Smooth muscle cell of the brain vasculature (primary cell): ENCODE data around the gene ORMDL2.
A peak's percentile ranks its signal among the peaks of the same experiment; 100 is the strongest.
"Not testable (repeated sequence)": the region's sequence is repeated elsewhere in the genome, so short reads cannot be mapped to it uniquely, and the experiment has no call there.

Source experiments
- DNase-seq: peaks from one replicate; pipeline ENCODE4 v3.0.0-alpha.2; 2012; ENCODE audit warnings: low read depth, low spot score

ORMDL2 gene

DNA sequence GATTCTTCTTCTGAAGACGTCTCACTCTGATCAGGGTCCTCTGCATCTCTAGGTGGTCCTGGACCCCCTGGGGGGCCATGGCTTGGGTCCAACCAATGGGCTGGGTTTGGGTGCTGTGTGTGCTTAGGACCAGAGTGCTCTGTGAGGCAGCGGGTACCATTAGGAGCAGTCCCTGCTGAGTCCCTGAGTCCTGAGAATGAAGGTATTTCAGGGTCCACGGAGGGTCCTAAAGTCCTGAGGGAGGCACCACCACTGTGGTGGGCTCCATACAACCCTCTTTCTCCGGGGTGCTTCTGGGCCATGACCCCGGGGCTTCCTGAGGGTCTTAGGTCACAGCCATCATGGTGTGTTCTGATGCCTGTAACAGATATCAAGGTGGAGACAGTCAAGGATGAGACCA lies 10.5 kb downstream of the ORMDL2 start:
- no peak for DNase-seq

DNA sequence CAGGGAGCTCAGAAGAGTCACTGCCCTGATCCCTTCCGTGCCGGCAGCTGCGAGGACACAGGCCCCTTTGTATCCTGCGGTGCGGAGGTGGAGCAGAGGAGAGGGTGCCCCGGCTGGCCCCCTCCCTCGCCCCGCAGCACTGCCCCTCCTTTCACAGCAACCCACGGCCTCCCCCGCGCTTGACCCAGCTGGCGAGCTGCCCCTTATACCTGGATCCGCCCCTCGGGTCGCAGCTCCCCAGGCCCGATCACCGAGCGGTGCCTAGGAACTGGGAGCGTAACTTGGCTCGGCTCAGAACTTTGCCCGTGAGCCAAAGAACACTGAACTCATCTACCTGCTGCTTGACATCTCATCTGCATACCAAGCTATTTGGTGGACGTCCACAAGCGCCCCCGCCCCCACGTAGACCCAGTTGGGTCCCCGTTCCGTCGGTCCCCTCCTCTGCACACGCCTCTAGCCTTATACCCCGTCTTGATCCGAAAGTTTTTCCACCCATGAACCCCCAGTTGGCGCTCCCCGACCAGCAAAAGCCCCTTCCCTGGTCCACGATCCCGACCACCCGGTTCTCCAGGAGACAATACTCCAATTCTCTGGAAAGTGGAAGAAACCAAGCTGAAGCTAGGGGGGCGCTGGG lies 12.2 kb downstream of the ORMDL2 start:
- DNase-seq = no peak

DNA sequence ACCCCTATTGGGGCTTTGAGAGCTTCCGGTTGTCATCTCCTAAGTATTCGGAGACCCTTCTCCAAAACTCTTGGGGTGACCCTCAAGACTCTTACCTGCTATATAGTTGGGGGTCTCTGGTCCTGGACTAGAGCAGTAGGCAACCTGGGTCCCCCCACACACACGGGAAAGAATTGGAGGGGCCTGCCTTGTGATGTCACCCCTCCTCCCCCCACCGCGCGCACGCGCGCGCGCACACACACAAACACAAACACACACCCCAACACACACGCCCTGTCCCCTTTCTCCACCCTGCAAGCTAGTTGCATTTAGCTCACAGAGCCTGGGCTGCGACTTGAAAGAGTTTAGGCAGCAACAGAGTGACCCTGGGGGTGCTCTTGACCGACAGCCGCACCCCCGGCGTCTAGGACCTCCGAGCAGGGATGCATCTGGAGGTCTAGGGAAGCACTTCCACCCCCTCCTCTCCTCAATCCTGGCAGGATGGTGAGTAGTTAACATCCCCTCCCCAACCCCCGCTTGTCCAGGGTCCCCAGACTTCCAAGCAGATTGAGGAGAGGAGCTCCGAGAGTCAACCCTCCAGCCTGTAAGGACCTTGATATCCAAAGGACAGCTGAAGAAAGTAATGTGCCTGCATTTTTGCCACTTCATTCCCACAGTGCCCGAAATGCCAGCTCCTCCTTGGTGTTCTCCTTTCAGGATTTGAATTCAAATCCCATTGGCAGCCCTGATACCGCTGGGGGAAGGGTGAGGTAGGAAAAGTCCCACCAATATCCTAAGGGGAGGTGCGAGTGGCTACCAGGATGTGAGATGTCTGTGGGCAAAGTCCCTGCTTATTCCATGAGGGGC lies 13.0 kb downstream of the ORMDL2 start:
- no peak for DNase-seq

DNA sequence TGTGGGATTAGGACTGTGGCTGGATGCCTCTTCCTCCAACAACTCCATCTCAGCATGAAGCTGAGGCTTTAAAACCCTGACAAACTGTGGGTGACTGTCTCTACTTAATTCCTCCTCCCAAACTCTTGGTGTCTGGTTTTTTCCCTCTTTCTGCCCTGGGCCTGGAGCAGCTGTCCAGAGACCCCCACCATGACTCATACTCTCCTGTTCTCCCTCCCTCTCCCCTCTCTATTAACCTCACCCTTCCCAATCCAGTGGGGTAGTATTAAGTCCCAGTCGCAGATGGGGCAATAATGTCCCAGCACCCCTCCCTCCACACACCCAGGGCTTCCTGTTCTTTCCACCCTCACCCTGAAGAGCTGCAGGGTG lies 13.6 kb downstream of the ORMDL2 start:
- no peak for DNase-seq

DNA sequence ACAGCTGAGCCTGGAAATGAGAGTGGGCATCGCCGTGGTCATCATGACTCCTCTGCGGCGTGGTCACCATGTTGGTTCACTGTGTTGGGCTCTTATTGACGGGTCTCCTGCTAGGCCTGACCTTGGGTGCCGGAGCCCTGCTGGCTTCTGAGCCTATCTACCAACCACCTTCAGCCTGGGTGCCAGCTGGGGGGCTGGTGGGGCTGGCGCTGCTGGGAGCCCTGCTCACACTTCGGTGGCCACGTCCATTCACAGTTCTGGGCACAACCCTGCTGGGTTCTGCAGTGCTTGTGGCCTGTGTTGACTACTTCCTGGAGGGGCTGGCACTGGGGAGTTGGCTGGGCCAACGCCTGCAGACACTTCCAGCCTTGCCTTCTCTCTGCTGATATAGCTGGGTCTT lies 15.2 kb downstream of the ORMDL2 start:
- no peak for DNase-seq

DNA sequence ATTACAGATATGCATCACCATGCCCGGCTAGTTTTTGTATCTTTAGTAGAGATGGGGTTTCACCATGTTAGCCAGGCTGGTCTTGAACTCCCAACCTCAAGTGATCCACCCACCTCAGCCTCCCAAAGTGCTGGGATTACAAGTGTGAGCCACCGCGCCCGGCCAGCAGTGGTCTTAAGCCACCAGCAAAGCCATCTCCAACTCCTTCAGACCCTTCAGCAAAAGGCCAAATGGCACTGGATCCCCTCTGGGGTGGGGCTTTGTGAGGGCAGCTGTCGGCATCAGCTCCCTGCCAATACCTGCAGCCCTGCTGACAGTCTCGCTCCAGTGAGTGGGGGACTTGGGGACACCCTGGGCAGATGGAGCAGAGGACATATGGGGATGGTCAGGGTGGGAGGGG lies 16.6 kb downstream of the ORMDL2 start:
- not testable (repeated sequence) for DNase-seq

DNA sequence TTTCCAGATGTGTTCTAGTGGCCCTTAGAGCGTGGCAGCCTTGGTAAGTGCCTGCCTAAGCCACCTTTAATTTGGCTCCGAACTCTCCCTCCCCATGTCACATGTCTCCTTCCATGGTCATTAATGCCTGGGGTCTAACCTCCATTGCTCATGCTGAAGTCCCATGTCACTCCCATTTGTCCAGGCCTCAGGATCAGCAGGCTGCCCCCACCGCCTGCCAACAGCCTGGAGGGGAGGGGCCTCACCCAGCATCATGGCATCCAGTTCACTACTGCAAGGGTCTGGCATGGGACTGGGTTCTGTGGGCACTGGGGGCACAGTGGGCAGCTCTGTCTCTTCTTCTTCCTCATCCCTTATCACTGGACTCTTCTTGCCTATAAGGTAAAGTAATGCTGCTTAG lies 20.5 kb downstream of the ORMDL2 start:
- DNase-seq = no peak

DNA sequence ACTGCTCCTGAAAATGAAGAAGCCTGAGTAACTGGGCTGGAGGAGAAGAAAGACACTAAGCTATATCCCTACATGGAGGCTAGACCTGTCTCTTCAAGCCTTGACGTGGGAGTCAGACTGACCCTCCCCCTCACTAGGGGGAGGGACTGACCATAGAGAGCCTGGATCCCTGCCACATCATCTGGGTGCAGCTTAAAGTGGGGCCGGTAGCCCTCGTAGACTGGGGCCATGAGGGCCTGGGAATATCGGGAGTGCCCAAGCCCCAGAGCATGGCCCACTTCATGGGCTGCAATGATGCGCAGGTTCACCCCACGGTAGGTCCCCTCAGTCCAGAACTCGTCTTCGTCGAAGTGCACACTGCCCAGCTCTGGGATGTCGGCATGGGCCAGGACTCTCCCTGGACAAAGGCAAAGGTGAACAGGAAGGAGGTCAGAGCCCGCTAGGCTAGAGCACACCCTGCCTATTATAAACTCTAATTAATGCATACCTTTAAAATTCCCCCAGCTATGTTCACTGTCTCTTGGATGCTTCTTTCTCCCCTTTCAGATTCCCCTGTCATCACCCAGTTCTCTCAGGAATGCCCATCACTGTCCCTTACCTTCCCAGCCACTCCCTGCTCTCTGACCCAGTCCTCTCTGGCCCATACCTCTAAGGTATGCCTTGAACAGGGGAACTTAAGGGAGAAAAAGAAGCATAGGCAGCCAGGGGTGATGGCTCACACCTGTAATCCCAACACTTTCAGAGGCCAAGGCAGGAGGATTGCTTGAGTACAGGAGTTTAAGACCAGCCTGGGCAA lies 21.7 kb downstream of the ORMDL2 start:
- DNase-seq = no peak

DNA sequence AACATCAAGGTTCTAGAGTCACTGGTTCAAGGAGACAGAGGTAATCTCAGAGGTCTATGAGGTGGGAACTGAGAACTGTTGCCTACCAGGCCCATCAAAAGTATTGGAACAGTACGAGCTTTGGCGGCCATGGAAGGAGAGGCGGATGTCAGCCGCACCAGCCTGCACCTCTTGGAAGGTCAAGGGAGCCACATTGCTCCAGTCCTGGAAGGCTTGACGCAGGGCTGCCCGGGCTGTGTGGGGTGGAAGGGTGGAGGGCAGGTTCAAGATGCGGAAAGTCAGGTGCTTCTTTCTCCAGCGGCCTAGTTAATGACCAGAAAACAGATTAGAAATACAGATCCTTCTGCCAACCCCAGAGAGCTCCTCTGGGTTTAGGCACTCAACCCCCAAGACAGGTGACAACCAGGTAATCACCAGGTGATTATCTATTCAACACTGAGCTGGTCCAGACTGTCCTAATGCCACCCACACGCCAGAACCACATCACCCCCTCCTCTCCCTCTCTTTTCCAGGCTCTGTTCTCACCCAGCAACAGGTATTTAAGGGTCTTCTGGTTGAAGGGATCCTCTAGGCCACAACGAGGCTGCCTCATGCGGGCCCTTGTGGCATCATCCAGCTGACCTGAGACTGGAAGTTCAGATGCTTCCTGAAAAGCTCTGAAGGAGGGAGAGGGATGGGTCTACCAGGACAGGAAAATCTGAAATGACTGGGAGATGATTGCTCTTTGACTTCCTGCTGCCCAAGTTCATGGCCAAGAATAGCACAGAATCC lies 22.9 kb downstream of the ORMDL2 start:
- no peak for DNase-seq

DNA sequence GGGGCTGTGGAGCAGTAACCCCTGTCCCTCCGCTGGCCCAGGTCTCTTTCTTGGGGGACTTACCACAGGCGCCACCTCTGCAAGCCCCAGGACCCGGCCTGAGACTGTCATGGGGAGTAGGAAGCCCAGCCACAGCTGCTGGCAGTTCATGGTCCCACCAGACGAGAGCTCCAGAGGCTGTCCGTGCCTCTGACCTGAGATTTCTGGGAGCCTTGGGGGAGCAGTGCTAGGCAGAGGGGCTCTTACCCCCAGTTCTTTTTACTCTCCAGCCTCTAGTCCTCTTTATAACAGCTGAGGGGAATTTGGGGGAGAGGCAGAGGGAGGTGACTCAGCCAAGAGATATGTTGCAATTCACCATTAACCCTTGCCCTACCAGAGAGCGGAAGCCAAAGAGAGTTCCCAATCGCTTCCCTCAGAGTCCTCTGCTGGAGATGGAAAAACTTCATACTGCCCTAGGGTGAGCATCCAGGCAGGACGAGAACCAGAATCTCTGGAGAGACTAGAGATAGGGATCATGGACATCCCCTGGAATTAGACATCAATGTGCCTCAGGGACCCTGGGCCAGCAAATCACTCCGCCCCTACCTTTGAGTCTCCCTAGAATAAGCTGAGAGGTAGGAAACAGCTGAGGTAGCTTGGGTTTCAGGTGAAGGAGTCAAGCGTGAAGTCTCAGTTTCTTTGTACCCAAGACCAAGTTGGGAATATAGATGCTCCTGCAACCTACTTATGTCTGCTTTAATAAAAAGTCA lies 25.0 kb downstream of the ORMDL2 start, which contains the start of gene MMP19:
TSS of gene MMP19 (minus strand) at position 256 of the 749 bp plus-strand sequence. CDS start at position 150, 106 bp downstream.
- no peak for DNase-seq

DNA sequence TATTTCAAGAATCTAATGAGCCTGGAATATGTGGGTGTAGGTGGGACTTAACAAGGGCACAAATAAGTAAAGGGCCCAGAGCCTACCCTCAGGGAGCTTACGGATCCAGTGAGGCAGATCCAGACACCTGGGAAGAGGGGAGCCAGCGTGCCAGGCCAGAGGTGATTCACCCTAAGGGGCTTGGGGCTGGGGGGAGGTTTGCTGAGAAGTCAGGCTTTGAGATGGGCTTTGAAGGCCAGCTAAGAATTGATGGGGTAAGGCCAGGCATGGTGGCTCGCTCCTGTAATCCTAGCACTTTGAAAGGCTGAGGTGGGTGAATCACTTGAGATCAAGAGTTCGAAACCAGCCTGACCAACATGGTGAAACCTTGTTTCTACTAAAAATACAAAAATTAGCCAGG lies 25.6 kb downstream of the ORMDL2 start:
- no peak for DNase-seq

DNA sequence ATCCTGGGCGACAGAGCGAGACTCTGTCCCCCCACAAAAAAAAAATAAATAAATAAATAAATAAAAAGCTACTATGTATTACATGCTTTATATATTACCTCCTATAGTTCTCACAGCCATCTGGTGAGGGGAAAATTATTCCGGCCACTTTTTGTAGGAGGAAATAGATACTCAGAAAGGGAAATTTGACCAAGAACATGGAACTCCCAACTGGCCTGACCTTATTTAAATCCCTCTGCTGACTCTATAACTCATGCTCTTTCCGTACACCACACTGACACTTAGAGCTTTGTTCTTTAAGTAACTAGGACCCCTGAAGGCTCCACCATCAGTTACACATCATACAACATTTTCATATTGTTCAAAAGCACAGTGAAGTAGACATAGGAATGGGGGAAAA lies 27.1 kb downstream of the ORMDL2 start:
- DNase-seq = no peak

DNA sequence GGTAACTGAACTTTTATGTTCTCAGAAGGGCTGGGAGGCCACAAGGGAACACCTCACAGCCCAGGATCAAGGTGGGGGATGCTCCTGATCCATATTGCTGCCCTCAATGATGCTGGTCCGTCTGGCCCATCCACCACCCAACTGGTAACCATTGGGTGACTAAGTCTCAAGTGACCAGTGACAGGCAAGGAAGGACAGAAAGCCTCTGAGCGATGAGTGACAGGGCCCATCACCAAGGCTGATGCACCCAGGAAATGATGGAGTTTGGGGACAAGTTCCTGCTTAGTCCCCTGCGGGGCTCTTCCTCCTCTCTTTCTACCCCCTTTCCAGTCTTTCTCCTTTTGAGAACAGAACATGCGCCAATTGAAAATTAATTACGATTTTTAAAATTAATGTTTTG lies 27.5 kb downstream of the ORMDL2 start:
- no peak for DNase-seq

DNA sequence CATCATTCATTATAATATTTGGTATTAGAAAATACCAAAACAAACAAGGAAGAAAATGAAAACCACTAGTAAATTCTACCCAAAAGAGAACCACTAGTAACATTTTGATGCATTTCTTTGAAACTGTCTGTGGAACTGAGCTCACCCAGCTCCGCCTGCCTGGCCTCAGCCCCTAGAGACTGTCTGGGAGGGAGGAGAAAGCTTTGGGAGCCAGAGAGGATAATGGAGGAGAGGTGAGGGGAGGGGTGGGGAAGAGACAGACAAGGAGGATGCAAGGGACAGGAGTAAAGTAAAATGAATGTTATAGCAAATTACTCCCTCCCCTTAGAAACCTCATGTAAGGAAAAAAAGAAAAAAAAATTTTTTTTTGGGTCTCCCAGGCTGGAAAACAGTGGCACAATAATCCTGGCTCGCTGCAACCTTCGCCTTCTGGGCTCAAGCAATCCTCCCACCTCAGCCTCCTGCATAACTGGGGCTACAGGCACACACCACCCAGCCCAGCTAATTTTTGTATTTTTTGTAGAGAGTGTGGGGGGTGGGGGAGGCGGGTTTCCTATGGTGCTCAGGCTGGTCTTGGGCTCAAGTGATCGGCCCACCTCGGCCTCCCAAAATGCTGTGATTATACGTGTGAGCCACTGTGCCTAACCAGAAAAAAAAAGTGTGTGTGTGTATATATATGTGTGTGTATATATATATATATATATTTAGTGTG lies 28.1 kb downstream of the ORMDL2 start:
- DNase-seq = no peak

DNA sequence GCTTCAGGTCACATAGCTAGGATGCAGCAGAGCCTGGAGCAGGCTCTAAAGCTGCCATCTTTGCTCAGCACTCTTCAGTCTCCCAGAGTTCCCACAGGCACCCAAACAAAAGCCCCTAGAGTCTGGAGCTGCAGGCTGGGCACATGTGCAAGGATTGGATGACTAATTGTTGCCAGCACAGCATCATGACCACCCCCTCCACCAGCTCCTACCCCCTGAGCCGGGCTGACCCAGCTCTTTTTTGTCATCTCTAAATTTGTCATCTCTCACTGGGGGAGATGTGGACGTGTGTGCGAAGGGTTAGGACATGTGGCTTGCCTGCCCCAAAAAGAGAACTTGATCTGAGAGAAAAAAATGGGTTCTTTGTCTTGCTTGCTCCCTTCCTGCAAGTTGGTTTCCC lies 29.2 kb downstream of the ORMDL2 start:
- no peak for DNase-seq

DNA sequence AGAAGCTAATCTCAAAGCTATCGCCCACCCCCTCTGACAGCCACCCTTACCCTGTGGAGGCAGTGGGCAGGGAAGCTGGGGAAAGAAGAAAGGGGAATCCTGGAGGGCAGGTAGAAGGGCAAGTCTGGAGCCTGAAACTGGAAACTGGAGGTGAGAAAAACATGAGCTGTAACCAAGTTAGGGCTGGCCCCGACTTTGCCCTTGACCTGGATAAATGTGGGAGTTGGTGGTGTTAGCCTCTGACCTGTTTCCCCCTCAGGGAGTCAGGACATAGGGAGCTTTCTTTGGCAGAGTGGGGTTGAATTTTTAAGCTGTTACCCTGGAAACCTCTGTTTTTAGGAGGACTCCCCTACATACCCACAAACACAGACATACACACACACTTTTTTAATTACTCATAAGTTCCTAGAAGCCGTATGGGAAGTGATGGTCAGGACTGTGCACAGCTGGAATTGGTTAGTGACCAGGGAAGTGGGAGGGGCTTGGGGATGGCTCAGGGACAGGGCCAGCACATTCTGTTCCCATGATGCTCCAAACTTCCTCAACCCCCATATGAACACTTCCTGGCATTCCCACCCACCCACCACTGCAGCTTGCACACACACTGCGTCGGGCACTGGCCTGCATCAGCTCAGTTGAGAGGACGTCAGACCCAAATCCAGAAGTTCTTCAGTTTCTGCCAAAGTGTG lies 29.9 kb downstream of the ORMDL2 start:
- peak; percentile 95 for DNase-seq

DNA sequence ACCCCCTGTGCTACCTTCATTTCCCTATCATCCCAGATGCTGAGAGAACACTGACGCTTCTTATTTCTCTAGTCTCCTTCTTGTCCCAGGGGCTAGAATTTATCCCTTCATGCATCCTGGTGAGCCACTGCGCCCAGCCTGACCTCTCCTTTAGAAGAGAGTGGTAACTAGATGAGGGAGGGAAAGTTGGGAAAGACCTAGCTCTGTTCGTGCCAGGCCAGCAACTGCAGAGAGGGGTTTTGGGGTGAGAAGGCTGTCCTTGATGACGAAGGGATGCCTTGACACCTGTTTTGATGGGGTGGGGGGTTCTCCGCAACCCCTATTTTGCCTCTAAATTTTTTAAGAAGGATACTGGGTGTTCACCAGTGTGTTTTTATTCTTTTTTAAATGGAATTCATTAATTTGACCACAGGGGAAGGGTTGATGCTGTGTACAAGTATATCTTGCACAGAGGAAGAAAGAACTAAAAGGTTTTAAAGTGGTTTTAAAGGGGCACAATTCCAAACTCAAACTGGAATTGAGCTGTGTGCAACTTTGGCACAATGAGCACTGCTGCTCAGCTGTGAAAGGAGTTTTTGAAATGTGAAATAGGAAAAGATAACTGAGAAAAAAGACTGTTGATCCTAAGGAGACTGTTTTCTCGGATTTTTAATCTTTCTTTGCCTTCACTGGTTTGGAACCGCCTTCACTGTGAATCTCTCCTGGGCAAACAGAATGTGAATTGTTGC lies 31.9 kb downstream of the ORMDL2 start:
- no peak for DNase-seq

DNA sequence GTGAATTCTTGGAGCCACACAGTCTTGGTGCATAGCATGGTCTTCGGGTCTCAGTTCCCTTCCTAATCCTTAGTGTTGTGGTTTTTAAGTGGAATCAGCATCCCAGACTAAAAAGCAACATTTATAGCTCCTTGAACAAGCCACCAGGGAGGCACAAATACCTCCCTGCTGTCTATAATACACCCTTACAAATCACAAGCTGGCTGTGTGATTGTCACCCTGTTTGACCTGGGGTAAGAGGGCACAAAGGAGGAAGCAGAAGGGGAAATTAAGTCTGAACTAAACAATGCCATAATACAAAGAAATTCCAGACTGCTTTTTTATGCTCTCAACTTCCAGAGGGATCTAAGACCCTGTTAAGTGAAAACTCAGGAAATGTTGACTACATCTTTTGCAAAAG lies 32.6 kb downstream of the ORMDL2 start:
- DNase-seq = no peak

DNA sequence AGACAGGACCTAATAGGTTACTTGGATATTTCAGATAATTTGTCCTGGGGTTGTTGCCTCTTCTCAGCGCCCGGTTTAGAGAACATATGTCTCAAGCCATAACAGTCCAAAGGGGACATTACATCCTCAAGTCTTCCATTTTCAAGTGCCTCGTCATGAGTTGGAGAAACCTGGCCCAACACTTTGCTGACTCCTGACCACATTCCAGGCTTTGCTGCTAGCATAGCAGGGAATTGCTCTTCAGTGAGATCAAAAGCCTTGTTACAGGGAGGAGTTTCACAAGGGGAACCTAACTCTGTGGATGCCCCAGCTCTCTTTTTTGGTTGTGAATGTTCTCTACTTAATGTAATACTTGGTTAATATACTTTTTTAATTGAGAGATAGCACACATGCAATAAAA lies 33.1 kb downstream of the ORMDL2 start:
- DNase-seq = no peak
